ENCODE results near the gene MICB.

DNA sequence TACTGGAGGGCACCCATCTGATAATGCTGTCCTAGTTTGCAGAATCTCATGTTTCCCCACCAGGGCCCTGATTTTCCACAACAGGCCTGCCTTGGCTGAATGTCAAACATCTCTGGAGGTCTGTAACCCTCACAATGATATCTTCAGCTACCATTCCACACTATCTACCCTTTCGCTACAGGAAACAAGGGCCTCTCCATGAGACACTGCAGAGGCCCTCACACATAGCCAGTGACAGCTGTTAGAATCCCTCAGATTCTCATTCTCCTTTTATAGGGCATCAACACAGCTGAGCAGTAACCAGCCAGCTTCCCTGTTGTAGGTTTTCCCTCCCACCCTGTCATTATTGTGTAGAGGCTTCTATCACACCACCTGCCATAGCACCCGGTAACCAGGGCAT, 29.6 kb upstream of the MICB start:
- TF ChIP-seq EP300 (IDR thresholded peaks at IDR 0.05; ENCODE audit: borderline replicate concordance), result no peak
- TF ChIP-seq, protein P1, sequence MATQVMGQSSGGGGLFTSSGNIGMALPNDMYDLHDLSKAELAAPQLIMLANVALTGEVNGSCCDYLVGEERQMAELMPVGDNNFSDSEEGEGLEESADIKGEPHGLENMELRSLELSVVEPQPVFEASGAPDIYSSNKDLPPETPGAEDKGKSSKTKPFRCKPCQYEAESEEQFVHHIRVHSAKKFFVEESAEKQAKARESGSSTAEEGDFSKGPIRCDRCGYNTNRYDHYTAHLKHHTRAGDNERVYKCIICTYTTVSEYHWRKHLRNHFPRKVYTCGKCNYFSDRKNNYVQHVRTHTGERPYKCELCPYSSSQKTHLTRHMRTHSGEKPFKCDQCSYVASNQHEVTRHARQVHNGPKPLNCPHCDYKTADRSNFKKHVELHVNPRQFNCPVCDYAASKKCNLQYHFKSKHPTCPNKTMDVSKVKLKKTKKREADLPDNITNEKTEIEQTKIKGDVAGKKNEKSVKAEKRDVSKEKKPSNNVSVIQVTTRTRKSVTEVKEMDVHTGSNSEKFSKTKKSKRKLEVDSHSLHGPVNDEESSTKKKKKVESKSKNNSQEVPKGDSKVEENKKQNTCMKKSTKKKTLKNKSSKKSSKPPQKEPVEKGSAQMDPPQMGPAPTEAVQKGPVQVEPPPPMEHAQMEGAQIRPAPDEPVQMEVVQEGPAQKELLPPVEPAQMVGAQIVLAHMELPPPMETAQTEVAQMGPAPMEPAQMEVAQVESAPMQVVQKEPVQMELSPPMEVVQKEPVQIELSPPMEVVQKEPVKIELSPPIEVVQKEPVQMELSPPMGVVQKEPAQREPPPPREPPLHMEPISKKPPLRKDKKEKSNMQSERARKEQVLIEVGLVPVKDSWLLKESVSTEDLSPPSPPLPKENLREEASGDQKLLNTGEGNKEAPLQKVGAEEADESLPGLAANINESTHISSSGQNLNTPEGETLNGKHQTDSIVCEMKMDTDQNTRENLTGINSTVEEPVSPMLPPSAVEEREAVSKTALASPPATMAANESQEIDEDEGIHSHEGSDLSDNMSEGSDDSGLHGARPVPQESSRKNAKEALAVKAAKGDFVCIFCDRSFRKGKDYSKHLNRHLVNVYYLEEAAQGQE (IDR thresholded peaks at IDR 0.05; ENCODE audit: low read depth), result no peak
- TF ChIP-seq TAF1 (IDR thresholded peaks at IDR 0.05; ENCODE audit: low read depth), result no peak
- TF ChIP-seq, protein P2, sequence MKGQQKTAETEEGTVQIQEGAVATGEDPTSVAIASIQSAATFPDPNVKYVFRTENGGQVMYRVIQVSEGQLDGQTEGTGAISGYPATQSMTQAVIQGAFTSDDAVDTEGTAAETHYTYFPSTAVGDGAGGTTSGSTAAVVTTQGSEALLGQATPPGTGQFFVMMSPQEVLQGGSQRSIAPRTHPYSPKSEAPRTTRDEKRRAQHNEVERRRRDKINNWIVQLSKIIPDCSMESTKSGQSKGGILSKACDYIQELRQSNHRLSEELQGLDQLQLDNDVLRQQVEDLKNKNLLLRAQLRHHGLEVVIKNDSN (IDR thresholded peaks at IDR 0.05), result no peak
- no peak for TF ChIP-seq CREB1 (IDR thresholded peaks at IDR 0.05; ENCODE audit: low read depth)
- no peak for TF ChIP-seq FOXM1 (IDR thresholded peaks at IDR 0.05; ENCODE audit: borderline replicate concordance, low read depth)
- no peak for TF ChIP-seq TCF12 (IDR thresholded peaks at IDR 0.05; ENCODE audit: low read depth)
- no peak for TF ChIP-seq YY1 (IDR thresholded peaks at IDR 0.05; ENCODE audit: low read depth)
- TF ChIP-seq CEBPB (IDR thresholded peaks at IDR 0.05), result no peak

Measured in Ishikawa (cell line).